H1 (cell line): Measurements from ENCODE around the gene CCDC33. TPM values are rescaled to one million over a fixed set of nuclear protein-coding genes. Genes with fewer than 3 reads are reported as not detected.

Experiments used
- polyA plus RNA-seq, 7 experiments: library from polyadenylated mRNA; depleted of rRNA in 3 of 7; stranded (reverse) in 5 of 7; unstranded in 2 of 7; fragments of >200 nt in 5 of 7; fragments of 200-250 nt in 2 of 7; gene quantifications; 1 replicate in 5 of 7; 2 replicates in 1 of 7; 4 replicates in 1 of 7; pipeline versions ENCODE4 v1.2.1 to v1.2.3, GENCODE V29; 2011 to 2013; ENCODE audit warnings: missing spikeins in 2 of 7, mixed read lengths in 2 of 7
- total RNA-seq: library from RNA; stranded (reverse); fragmentation: NEBNext Ultra II Directional; extraction: Animal tissue kit (Norgen Biotek cat#: 25700); gene quantifications from 2 replicates; pipeline ENCODE4 v1.2.1, GENCODE V29; 2021
- TF ChIP-seq, protein P1 (sequence below): fragments of 300-600 bp; sonication (generic); IDR thresholded peaks from 2 replicates; pipeline ENCODE4 v1.7.1; 2012; ENCODE audit warnings: low read length, moderate library complexity, mild to moderate bottlenecking, inconsistent platforms; ENCODE audit not compliant: insufficient replicate concordance

CCDC33 gene
- total and polyA plus RNA-seq, 2 of the 8 experiments (the other 6 are each of a cell fraction or from before 2014, with no cell fraction given), result 2.0 to 2.7 TPM

DNA sequence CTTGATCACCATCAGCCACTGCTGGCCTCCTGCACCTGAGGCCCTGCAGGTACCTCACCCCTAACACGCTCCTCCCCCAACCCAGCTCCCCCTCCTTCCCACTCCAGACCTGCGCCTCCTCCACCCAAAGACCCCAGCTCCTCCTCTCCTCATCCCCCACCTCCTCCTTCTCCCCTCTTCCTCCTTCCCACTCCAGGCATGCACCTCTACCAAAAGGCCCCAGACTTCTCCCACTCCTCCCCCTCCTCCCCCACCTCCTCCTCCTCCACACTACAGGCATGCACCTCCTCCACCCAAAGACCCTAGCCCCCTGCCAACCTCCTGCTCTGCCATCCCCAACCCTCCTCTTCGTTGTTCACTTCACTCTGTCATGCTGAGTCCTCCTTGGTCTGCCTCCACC is 88.6 kb downstream of the CCDC33 start (continued):
- TF ChIP-seq, protein P1, sequence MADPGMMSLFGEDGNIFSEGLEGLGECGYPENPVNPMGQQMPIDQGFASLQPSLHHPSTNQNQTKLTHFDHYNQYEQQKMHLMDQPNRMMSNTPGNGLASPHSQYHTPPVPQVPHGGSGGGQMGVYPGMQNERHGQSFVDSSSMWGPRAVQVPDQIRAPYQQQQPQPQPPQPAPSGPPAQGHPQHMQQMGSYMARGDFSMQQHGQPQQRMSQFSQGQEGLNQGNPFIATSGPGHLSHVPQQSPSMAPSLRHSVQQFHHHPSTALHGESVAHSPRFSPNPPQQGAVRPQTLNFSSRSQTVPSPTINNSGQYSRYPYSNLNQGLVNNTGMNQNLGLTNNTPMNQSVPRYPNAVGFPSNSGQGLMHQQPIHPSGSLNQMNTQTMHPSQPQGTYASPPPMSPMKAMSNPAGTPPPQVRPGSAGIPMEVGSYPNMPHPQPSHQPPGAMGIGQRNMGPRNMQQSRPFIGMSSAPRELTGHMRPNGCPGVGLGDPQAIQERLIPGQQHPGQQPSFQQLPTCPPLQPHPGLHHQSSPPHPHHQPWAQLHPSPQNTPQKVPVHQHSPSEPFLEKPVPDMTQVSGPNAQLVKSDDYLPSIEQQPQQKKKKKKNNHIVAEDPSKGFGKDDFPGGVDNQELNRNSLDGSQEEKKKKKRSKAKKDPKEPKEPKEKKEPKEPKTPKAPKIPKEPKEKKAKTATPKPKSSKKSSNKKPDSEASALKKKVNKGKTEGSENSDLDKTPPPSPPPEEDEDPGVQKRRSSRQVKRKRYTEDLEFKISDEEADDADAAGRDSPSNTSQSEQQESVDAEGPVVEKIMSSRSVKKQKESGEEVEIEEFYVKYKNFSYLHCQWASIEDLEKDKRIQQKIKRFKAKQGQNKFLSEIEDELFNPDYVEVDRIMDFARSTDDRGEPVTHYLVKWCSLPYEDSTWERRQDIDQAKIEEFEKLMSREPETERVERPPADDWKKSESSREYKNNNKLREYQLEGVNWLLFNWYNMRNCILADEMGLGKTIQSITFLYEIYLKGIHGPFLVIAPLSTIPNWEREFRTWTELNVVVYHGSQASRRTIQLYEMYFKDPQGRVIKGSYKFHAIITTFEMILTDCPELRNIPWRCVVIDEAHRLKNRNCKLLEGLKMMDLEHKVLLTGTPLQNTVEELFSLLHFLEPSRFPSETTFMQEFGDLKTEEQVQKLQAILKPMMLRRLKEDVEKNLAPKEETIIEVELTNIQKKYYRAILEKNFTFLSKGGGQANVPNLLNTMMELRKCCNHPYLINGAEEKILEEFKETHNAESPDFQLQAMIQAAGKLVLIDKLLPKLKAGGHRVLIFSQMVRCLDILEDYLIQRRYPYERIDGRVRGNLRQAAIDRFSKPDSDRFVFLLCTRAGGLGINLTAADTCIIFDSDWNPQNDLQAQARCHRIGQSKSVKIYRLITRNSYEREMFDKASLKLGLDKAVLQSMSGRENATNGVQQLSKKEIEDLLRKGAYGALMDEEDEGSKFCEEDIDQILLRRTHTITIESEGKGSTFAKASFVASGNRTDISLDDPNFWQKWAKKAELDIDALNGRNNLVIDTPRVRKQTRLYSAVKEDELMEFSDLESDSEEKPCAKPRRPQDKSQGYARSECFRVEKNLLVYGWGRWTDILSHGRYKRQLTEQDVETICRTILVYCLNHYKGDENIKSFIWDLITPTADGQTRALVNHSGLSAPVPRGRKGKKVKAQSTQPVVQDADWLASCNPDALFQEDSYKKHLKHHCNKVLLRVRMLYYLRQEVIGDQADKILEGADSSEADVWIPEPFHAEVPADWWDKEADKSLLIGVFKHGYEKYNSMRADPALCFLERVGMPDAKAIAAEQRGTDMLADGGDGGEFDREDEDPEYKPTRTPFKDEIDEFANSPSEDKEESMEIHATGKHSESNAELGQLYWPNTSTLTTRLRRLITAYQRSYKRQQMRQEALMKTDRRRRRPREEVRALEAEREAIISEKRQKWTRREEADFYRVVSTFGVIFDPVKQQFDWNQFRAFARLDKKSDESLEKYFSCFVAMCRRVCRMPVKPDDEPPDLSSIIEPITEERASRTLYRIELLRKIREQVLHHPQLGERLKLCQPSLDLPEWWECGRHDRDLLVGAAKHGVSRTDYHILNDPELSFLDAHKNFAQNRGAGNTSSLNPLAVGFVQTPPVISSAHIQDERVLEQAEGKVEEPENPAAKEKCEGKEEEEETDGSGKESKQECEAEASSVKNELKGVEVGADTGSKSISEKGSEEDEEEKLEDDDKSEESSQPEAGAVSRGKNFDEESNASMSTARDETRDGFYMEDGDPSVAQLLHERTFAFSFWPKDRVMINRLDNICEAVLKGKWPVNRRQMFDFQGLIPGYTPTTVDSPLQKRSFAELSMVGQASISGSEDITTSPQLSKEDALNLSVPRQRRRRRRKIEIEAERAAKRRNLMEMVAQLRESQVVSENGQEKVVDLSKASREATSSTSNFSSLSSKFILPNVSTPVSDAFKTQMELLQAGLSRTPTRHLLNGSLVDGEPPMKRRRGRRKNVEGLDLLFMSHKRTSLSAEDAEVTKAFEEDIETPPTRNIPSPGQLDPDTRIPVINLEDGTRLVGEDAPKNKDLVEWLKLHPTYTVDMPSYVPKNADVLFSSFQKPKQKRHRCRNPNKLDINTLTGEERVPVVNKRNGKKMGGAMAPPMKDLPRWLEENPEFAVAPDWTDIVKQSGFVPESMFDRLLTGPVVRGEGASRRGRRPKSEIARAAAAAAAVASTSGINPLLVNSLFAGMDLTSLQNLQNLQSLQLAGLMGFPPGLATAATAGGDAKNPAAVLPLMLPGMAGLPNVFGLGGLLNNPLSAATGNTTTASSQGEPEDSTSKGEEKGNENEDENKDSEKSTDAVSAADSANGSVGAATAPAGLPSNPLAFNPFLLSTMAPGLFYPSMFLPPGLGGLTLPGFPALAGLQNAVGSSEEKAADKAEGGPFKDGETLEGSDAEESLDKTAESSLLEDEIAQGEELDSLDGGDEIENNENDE, result no peak
